GM18907 (cell line): Measurements from ENCODE around the gene RIPOR2.

Experiments used
- ATAC-seq: cut with Tn5 transposase; IDR thresholded peaks from one replicate; pipeline ENCODE4 v1.9.1; 2021; ENCODE audit warnings: mild to moderate bottlenecking, moderate library complexity; ENCODE audit not compliant: unreplicated experiment

Gene RIPOR2, protein sequence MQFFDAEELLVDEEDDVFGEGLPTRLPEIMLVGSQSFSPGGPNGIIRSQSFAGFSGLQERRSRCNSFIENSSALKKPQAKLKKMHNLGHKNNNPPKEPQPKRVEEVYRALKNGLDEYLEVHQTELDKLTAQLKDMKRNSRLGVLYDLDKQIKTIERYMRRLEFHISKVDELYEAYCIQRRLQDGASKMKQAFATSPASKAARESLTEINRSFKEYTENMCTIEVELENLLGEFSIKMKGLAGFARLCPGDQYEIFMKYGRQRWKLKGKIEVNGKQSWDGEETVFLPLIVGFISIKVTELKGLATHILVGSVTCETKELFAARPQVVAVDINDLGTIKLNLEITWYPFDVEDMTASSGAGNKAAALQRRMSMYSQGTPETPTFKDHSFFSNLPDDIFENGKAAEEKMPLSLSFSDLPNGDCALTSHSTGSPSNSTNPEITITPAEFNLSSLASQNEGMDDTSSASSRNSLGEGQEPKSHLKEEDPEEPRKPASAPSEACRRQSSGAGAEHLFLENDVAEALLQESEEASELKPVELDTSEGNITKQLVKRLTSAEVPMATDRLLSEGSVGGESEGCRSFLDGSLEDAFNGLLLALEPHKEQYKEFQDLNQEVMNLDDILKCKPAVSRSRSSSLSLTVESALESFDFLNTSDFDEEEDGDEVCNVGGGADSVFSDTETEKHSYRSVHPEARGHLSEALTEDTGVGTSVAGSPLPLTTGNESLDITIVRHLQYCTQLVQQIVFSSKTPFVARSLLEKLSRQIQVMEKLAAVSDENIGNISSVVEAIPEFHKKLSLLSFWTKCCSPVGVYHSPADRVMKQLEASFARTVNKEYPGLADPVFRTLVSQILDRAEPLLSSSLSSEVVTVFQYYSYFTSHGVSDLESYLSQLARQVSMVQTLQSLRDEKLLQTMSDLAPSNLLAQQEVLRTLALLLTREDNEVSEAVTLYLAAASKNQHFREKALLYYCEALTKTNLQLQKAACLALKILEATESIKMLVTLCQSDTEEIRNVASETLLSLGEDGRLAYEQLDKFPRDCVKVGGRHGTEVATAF

DNA sequence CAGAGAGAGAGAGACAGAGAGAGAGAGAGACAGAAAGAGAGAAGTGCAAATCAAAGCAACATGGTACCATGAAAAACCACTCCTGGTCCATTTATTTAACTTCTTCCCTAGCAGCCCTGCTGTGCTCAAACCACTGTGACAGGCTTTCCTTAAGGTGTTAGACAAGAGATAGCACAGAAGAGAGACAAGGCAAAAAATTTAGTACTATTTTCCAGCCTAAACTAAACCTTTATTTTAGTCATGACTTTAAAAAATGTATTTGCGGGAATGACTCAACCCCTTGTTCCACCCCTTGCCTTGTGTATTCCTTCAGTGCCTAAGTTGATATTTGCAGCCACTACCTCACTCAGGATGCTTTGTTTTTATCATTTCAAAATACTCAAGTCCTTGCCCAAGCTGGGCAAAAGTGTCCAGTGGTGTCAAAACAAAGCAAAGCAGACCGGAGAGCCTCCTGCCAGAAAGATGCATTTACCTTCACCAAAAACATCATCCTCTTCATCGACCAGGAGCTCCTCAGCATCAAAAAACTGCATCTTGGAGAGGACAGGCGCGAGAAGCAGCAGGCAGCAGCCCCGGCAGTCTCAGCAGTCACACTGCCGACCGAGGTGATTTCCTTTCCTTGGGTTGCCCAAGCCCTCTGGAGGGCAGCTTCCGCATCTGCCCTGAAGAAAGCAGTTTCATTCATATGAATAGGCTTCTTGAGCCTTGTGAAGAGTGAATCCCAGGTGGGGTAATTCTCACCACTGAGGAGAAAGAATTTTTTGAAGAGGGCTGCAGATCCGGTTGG is at the start of gene RIPOR2:
Gene RIPOR2 (minus strand): TSS at position 595 of the 787 bp plus-strand sequence. CDS start 62 bp downstream, at position 533.
- ATAC-seq, result peak; percentile 43

DNA sequence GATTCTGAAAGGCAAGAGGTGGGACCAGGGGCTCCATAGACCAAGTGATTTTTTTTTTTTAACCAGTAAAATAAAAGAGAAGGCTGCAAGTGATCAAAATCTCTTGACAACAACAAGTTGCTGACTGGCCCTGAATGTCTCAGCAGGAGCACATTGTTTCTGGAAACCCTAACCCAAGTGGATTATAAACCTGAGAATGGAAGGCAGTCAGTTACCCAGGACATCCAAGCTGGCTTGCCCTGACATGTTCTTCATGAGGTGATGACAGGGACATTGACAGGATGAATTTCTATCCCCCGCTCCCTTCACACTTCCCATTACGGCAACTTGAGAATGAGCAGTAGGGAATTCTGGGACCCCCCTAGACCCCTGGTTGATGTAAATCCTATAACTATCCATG is 49.6 kb upstream of the RIPOR2 start:
- ATAC-seq, result no peak

DNA sequence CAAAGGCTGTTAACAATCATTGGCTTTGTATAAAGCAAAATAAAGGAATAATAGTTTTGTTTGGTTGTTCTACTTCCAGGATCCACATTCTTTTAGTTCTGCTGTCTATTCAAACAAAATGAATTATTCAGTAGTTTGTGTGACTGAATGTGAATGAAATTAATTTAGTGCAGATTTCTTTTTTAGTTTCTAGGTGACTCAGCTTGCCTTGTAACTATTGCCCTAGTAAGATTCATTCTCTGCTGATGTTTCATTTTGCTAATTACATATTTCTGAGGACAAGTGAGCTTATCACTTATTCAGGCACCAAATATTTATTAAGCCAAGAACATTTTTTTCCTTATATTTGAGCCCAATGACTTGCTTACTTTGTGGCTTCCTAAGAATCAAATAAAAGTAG is 46.5 kb upstream of the RIPOR2 start:
- no peak for ATAC-seq

DNA sequence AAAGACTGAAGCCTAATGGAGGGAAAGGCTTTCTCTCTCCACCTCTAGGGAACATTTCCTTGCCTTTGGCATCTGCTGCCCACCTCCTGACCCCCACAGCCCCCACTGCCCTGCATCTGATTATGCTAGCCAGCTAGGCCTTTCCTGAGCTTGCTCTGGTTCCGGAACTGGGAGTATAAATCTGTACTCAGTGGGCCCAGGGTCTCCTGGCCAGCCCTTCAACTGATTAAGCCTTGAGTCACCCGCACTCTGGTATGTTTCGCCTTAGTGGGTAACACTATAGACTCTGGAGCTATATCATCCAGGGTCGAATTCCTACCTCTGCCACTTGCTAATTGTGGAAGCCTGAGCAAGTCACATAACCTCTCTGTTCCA is 45.6 kb upstream of the RIPOR2 start:
- ATAC-seq, result no peak

DNA sequence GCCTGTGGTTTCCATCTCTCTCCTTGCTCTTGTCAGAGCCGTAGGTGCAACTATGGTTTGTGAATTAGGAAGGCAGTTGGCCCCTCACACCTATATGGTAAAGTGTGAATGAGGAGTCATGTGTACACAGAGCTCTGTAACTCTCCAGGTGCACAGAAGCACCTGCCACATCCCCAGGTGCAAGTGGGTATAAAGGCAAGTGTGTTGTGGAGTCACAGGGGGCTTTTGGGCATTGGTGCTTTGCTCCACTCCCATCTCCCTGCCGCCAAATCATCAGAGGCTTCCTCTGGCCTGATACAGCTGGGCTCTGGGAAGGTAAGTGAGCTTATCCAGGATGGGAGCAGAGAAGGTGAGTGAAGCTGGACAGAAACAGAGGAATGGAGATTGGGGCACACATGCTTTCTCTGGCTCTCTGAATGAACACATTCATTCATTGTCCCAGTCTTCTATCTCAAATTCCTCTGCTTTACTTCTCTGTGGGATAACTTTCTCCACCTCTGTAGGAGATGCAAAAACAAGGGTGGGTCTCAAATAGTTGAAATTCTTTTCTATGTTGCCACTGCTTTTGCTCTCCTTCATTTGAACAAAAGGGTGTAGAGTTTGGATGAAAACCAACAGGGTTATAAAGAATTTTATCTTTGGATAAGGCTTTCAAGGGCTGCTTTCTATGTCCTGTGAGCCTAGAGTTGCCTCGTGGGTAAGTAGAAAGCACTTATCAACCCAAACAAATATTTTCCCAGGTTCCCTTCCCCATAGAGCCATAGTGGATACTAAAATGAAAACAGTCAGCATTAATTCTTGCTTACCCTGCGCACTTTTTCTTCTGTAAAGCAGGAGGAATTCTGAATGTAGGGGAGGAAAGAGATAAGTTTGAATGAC is 45.0 kb upstream of the RIPOR2 start:
- ATAC-seq, result no peak

DNA sequence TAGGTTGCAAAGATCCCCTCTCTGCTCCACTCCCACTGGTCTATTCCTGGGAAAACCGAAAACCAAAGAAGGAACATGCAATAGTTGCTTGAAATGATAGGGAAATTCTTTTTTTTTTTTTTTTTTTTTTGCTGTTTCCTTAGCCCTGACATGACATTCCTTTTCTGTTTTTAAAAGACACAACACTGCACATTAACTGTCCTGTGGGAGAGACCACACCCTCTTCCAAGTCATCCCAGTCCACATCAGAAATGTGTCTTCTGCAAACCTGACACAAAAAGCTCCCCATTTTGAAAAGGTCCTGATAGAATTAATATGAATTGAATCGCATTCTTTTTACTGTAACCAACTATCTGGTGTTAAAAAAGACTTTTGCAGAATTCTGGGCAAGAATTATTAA is 43.4 kb upstream of the RIPOR2 start:
- no peak for ATAC-seq

DNA sequence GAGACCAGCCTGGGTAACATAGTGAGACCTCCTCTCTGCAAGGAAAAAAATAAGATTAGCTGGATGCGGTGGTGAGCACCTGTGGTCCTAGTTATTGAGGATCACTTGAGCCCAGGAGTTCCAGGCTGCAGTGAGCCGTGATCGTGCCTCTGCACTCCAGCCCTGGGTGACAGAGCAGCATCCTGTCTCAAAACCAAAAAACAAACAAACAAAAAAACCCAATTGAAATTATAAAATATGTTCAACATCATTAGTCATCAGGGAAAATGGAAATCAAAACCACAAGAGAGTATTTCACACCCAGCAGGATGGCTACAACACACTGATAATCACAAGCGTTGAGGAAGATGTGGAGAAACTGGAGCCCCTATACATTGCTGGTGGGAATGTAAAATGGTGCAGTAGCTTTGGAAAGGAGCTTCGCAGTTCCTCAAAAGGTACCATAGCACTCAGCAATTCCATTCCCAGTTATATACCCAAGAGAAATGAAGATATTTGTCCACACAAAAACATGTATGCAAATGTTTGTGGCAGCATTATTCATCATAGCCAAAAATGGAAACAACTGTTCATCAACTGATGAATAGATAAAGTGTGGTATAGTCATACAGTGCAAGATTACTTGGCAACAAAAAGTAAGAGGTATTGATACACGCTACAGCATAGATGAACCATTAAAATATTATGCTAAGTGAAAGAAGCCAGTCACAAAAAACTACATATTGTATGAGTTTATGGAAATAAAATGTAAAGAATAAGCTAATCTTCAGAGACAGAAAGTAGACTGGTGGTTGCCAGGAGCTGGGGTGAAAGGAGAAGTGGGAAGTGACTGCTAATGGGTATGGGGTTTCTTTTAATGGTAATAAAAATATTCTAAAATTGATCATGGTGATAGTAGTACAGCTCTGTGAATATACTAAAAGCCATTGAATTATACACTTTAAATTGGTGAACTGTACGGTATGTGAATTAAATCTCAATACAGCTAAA is 38.7 kb upstream of the RIPOR2 start:
- peak; percentile 71 for ATAC-seq

DNA sequence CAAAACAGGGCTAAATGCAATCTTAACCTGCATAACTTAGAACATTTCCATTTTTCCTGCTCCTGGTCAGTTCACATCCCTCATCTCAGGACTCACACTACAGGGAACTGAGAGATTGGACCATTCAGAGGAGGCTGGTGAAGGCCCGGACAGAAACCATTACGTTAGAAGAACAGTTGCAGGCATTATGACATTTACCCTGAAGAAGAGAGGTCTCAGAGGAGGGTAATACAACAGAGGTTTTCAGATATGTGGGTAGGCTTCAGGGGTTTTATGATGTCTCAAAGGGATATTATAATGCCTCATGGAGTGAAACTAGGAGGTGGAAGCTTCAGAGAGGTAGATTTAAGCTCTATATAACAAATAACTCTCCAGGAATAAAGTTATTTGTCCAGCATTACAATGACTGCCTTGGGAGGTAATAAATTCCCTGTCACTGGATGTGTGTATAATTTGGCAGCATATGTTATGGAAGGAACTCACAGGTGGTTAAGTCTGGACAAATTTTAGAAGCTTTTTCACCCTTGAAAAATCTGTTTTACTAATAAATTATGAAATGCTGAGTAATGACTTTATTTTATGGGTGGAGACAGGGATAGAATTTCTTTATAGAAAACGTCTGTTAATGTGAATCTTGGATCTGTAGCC is 36.7 kb upstream of the RIPOR2 start:
- no peak for ATAC-seq

DNA sequence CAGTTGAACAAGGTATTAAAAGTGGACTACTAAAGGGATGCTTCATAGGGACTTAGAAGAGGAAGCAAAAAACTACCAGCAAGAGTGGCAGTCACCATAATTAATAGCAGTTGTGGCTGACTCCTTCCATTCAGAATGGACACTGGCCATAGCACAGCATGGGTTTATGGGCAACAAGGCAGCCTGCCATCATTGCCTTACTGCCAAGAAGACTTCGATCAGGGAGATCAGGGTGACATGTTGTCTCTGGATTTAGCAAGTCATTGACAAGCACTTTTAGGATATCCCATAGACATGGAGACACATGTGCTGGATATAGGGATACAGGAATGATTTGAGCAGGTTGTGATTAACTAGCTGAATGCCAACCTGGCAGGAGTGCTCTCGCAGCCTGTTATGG is 35.3 kb upstream of the RIPOR2 start:
- no peak for ATAC-seq

DNA sequence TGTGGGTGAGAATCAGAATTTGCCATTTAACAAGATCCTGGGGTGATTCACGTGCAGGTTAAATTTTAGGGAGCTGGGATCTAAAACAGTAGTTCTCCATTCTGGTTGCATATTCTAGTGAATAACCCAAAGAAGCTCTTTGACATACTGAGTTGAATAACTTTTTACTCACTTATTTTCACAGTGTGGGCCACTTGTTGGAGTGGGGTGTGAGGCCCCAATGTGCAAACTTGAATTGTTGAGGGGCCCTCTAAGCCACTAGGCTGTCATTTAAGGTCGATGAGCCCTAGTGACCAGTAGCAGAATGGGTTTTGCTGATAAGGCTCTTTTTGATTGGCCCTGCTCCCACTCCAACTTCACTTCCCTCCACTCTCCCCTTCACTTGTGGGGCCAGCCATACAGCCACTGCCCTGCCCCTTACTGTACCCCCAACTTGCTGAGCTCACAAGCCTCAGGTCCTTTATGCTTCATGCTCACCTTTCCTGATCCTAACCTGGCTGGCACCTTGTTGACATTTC is 33.6 kb upstream of the RIPOR2 start:
- no peak for ATAC-seq

DNA sequence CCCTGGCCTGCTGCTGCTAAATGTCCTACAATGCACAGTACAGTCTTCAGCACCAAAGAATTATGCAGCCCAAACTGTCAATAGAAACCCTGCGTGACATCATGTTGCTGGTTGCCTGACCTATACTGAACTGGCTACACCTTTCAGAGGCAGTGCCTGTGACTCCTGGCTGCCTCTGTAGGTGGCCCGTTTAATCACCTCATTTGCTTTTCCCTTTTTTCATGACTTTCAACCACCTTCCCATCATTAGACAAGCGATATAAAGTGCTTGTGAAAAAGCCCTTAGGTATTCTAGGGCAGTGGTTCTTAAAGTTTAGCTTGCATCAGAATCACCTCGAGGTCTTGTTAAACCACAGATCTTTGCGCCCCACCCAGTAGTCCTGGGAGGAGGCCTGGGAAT is 33.0 kb upstream of the RIPOR2 start:
- ATAC-seq, result no peak

DNA sequence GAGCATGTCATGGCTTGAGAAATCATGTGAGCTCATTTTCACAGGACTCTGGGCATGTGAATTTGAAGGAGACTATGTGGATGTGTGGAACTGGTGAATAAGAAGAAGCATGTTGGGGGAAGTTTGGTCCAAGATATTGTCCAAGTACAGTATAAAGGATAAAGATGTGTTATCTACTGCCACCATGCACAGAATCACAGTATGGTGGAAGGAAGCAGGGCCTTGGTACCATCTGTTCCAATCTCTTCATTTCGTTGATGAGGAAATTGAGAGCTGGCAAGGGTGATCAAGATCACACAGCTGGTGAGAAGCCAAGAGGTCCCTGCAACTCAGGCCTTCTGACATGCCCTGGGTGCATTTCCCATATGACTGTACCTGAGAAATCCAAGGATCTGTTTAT is 31.5 kb upstream of the RIPOR2 start:
- ATAC-seq, result no peak

DNA sequence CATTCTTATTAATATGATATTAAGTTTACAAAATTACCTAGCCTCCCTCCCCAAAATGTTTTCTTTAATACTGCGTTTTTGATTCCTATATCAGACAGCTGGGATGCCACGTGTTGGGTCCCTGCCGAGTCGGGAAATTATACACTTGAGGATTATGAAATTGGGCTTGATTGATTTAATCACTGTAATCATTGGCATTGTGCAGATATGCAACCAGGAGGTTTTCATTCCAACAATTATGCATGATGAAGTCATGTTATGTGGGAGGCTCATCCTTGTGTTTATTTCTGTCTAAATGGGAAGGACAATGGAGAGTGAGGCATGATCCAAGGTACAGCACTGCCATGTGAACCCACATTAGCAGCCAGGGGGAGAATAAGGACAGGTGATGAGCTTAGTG is 30.6 kb upstream of the RIPOR2 start:
- no peak for ATAC-seq

DNA sequence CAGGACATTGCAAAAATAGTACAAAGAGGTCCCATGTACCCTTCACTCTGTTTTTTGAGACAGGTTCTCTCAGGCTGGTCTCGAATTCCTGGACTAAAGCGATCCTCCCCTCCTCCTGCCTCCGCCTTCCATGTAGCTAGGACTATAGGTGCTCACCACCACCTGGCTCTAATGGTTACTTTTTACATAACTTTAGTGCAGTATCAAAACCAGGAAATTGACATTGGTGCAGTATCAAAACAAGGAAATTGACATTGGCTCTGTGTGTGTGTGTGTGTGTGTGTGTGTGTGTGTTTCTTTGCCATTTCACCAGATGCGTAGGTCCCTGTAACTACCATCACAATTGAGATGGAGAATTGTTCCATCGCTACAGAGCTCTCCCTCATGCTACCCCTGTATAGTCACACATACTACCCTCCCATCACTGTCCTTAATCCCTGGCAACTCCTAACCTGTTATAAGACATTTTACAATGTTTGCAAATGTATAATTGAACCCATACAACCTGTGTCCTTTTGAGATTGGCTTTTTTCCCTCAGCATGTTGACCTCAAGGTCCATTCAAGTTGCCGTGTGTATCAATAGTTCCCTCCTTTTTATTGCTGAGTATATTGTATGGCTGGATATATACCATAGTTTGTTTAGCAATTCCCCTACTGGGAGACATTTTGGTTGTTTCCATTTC is 28.3 kb upstream of the RIPOR2 start:
- ATAC-seq, result no peak

DNA sequence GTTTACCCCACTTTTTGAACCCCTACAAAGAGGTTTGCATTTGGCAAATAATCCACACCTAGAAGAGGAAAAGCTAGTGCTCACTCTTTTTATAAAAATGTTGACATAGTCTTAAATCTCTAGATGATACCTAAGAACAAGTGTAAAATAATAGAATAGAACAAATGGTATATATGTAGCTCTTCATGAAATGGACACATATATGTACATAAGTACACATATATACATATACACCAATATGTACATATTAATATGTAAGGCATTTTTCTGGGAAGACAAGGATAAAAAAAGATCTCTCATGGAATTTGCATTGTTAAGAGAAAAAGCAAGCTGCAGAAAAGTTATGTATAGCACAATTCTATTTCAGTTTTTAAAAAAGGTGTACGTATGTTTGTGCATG is 27.6 kb upstream of the RIPOR2 start:
- no peak for ATAC-seq

DNA sequence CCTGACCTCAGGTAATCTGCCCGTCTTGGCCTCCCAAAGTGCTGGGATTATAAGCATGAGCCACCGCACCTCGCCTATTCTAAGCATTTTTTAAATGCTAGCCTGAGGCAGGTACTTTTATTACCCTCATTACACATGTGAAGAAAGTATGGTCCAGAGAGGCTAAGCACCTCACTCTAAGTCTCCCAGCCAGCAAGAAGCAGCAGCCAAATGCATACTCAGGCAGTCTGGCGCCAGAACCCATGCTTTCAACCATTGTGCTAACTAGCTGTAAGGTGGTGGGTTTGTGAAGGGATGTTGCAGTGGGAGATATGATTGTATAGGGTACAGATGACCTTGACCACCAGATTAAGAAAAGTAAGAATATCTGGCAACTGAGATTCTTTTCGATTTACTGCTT is 26.1 kb upstream of the RIPOR2 start:
- ATAC-seq, result no peak

DNA sequence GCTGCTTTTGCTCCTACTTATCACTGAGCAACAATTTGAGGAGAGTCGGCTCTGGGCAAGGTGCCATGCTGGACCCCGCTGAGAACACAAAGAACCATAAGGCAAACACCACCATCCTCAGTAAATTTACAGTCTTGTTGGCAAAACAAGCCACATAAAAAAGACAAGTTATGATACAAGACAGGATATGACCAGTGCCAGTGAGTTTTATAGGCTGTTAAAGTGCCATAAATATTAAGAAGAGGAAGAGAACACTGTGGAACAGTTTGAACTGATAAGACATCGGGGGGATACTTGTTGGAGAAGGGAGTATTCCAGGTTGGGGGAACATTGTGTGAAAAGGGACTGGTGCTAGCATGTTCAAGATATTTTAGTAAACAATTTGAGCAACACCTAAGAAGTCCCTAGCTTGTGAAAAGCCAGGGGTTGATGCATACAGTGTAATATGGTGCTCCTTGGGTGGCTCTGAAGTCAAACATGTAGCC is 25.3 kb upstream of the RIPOR2 start:
- ATAC-seq, result no peak
